Stimulated activated naive CD4-positive, alpha-beta T cell treated with Interleukin-2 at 50 U/mL for 16 hours (primary cell): ENCODE measurements around the gene C4orf54.

Source experiments
- DNase-seq: peaks from one replicate; lab custom pipeline; 2025; lab: John Stamatoyannopoulos, UW

Gene C4orf54

DNA sequence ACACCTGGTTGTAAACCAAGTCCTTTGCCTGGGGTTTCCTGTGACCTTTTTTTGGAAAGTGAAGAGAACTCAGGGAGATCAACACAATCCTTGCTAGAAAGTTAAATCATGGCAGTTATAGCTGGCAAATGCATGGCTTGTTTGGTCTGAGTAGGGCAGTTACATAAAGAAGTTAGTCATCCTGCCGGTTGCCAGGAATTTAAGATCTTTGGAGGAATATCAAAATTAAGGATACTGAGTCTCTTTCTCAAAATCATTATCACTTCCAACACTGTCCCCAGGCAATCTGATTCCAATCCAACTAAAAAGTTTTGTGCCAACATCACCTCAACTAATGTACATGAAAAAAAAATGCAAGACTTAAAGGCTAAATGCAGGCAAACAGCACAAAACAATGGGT lies 40.3 kb downstream of the C4orf54 start:
- DNase-seq: no peak

DNA sequence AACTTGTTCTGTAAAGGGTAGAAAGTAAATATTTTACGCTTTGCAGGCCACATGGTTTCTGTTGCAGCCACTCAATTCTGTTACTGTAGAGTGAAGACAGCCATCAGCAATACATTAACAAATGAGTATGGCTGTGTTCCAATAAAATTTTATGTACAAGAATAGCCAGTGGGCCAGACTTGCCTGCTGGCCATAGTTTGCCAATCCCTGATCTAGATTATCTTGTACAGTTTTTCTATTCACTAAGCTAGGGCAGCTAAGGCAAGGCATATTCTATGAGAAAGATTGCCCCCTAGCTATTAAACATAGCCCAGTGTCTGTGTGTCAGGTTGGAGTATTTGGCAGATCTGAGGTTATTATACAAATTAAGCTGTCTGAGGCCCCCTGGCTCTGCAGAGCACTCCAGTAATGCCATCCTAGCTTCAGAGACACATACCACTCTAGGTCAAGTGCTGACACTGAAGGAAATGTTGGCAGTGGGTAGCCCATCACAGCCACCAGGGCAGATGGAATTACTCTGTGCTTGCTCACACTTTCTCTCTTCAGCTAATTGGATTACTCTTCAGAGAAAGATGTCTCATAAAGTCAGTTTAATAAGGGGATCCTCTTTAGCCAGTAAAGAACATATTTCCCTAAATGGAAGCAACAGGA lies 42.3 kb downstream of the C4orf54 start:
- no peak for DNase-seq

DNA sequence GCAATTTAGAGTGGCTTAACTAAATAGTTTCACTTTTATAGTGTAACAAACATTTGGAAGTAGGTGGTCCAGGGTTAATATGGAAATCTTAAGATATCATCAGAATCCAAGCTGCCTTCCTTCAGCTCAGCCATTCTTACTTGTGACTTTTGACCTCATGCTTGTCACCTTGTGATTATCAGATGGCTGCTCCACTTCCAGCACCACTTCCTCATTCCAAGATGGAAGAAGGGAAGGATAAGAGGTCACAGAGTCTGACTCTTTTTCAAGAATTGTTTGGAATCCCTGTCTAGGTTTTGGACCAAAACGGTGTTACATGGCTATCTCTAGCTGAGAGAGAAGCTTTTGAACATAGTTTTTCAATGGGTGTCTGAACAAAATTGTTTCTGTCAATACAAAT lies 43.1 kb downstream of the C4orf54 start:
- no peak for DNase-seq

DNA sequence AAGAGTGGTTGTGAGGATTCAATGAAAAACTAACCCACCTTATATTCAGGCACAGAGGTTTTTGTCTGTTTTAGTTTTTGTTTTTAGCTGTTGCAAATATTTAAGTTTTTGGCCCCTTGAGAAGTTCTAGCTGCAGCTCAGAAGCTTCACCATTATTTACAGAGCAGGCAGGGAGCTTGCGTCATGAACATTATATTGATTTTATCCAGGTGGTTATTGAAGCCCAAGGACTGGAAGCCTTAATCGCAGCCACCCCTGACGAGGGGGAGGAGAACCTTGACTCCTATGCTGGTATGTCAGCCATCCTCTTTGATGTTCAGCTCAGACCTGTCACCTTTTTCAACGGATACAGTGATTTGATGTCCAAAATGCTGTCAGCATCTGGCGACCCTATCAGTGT lies 44.9 kb downstream of the C4orf54 start:
- no peak for DNase-seq

DNA sequence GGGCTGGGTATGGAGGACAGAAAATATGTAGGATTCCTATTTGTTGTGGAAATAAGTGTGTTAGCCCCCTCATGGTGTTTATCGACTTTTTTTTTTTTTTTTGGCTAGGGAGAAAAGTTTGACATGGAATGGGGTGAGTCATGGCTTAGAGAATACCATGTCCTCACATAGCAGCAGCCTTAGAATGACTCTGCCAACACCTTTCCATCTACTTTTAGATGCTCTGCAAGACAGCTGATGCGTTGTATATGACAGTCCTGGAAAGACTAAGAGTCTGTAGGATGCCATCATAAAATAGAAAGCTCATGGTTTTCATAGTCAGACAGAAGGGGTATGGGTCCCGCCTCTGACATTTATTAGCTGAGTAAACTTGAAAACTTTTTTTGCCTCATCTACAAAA lies 45.3 kb downstream of the C4orf54 start:
- DNase-seq: no peak

DNA sequence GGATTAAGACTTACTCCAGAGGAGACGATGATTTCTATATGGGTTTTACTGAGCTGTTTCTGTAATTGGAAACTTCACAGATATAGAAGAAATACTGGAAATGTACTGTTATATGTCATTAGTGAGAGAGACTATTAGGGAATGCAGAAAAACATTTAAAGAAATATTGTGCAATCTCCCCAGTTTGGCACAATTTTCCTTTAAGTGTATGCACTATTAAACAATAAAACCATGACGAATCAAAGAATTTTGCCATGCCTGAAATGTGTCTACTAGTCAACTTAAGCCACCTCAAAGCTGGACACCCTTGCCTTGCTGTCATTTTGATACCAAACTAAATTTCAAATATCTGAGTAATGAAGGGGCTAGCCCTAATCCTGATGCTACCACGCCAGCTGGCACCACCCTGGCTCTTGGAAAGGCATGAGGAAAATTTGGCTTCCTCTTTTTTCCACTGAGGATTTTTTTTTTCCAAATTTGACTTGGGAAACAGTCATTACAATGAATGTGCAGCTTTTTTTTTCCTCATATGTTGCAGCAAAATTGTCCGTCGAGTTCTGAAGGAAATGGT lies 46.9 kb downstream of the C4orf54 start:
- DNase-seq: no peak

DNA sequence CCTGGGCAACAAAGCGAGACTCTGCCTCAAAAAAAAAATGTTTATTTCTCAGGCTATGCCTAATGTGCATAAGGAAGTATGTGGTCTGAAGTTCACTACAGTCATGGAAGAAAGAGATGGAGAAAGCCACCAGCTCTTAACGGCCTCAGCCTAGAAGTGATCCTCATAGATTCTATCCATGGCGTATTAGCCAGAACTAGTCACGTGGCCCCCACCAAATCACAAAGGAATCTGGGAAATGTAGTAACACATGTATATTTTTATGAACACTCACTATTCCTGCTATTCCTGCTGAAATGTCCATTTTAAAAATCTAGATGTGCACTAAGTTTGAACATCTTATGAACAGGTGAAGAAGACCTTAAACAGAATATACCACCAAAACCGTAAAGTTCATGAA lies 49.2 kb downstream of the C4orf54 start:
- DNase-seq: no peak
